GM21447 (cell line): ENCODE data around the gene PPP4R1.

Experiments
- ATAC-seq: cut with Tn5 transposase; IDR thresholded peaks from one replicate; pipeline ENCODE4 v1.9.1; 2021; ENCODE audit not compliant: unreplicated experiment

The PPP4R1 gene

DNA sequence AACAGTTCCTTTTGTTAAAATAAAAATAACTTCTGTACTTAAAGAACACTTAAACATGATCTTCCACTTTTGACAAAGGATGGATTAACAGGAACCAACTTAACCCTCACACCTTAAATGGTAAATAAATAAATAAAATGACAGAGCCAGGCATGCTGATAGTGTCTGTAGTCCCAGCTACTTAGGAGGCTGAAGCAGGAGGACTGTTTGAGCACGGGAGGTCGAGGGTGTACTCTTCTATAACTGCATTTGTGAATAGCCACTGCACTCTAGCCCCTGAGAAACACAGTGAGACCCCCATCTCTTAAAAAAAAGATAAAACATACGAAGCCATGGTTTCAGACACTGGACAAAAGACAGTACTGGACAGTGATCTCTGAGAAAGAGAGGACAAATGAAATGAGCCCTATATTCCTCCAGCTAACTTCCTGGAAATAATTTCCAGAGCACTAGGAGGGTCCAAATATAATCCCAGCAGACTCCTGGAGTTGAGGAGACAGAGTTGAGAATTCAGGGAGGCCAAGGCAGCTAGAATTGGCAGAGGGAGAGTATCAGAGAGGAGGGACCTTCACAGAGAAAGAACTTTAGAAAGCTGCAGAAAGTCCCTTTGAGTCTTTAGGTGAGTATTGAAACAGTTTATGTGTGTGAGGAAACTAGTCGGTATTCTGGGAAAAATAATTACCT lies 17.4 kb downstream of the PPP4R1 start:
- ATAC-seq, result no peak

- no peak for ATAC-seq
Observed at GRCh38 chr18:9596226-9596625, 18.1 kb downstream of the PPP4R1 start.

DNA sequence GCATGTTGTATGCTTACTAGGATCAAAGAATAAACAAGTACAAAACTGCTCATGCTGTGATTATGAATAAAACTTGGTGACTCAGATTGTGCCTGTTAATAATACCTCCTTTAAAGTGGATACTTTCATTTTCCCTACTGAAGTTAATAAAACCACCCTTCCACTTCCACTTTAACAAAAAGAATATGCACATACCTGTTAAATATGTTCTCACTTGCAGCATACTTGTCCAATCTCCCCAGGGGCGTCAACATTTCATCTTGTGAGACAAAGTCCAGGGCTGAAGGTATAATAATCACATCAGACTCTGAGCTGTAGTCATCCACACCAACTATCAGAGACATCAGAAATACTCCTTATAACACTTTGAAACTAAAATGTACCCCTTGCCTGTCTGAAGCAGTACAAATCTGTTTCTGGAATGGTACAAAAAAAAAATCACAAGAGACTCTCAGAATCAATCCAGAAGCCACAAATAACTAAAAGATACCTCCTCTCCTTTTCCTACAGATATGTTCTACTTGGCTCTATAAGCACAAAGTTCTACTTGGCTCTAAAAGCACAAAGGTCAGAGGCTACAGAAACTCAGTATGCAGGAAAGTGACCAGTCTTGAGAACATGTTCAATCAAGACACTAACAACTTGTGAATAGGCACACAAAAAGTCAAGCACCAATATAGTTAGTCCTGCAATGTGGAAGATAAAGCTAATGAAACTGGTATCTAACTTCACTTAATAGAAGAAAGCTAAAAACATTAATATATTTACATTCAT lies 19.3 kb downstream of the PPP4R1 start:
- peak; percentile 73 for ATAC-seq

GRCh38 chr18:9587924-9588323 lies 26.4 kb downstream of the PPP4R1 start:
- ATAC-seq, result no peak

DNA sequence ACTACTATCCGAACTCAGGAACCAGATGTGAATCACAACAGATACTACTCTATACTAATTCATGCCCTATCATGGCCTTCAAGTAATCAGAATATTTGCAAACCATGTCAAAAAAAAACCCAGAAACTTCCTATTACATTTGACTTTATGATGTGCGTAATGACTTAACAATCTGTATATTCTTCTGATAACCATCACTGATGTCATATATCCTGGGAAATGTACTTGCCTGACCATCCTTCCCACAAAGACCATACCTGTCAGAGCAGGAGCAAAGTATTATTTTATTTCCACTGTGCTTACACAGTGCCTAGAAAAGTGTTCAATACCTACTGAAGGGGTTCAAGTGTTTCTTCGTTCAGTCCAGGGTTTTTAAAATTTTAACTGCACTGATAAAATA lies 27.5 kb downstream of the PPP4R1 start:
- ATAC-seq, result no peak

DNA sequence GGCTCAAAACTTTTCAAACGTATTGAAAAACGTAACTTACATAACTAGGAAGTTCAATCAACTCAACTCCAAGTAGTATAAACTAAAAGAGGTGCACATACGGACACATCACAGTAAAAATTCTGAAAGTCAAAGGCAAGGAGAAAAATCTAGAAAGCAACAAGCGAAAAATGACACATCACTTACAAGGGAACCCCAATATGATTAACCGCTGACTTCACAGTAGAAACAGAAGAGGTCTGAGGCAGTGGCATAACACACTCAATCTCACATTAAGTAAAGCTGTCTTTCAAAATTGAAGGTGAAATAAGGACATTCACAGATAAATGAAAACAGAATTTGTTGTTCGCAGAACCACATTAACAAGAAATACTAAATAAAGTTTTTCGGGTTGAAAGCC lies 32.7 kb downstream of the PPP4R1 start:
- ATAC-seq, result no peak

DNA sequence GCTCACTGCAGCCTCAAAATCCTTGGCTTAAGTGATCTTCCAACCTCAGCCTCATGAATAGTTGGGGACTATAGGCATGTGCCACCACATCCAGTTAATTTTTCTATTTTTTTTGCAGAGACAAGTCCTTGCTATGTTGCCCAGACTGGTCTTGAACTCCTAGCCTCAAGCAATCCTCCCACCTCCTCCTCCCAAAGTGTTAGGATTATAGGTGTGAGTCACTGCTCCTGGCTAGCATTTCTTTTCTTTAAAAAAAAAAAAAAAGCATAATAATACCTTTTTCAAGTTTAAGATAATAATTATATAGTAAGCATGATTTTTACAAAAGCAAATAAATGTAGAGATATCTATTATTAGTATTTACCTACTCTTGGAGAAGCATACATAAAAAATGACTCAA lies 36.1 kb downstream of the PPP4R1 start:
- ATAC-seq, result no peak

GRCh38 chr18:9577361-9577760 lies 37.0 kb downstream of the PPP4R1 start:
- ATAC-seq, result no peak

- ATAC-seq, result peak; percentile 55
Observed at GRCh38 chr18:9575558-9575957, 38.8 kb downstream of the PPP4R1 start.

DNA sequence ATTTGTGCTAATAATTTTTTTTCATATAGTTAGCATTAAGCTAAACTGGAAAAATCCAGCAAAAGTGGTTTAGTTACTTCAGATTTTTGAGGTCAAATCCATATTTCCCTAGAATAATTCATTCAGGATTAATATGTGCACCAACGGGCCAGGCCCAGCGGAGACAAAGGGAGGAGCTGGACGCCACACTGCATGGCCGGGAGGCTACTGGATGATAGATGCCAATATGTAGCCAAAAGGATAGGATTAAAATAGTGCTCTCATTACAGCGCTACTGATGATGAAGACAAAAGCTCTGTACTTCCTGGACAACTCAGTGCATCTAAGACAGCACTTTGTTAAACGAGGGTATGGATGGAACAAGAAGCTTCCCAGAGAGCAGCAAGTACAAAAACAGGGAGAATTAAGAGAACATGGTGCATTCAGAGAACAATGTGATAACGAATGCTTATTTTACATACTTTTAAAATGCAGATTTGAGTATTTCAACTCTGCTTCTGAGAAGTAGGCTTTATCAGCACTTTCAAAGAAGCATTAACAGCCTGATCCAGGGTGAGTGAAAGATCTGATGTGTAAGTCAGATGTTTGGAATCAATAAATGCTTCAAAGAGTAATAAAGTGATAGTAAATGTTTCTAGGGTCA lies 39.8 kb downstream of the PPP4R1 start:
- ATAC-seq, result no peak

DNA sequence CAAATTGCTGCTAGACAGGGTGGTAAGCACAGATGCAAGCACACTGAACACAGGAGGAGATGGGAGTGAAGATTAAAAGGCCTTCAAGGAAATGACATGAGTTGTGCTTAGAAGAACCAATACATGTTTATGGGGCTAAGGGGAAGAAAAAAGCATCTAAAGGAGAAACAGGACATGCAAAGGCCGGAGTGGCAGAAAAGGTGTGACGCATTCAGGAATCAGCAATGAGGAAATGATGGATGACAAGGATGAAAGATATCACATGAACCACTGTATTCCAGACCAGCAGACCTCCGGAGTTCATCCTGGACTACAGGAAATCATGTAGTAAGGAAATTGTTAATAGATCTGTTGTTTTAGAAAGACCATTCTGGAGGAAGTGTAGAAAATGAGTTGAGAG lies 42.8 kb downstream of the PPP4R1 start:
- no peak for ATAC-seq

GRCh38 chr18:9570255-9570654 lies 44.1 kb downstream of the PPP4R1 start:
- ATAC-seq, result no peak

DNA sequence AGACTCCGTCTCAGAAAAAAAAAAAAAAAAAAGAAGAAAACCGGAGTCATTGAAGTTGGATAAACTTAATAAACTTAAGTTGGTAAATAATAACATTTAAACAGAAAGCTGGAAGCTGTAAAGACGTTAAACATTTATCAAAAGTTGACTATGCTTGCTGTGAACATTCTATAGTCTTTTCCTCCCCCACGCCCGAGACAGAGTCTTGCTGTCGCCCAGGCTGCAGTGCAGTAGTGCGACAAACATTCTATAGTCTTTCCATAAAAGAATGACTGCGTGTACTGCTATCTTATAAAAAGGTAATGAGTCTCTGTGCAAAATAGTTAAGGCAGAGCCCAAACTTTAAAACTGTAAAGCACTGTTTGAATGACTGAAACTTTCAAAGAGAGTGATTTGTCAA lies 45.2 kb downstream of the PPP4R1 start:
- no peak for ATAC-seq

- no peak for ATAC-seq
Observed at GRCh38 chr18:9568186-9568585, 46.2 kb downstream of the PPP4R1 start.

- ATAC-seq, result no peak
Observed at GRCh38 chr18:9565407-9565806, 49.0 kb downstream of the PPP4R1 start.

- ATAC-seq, result no peak
Observed at GRCh38 chr18:9563331-9563730, 51.0 kb downstream of the PPP4R1 start.

GRCh38 chr18:9562584-9562983 lies 51.8 kb downstream of the PPP4R1 start:
- ATAC-seq, result no peak

DNA sequence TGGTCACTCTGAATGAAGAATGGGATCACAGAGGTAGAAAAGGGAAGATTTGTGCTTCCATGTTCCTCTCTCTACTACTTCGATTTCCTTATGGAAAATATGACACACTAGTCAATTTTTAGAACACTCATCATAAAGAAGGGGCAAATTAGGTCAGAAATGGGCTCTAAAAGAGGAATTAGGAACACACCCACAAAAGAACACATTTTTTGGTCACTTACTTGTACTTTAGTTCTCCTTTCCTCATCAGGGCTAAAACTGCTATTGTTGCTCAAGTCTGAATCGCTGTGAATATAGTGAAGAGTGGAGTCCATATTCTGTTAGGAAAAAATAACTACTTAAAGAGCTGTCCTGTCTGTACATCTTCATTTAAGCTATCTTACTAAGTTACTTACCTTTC lies 52.6 kb downstream of the PPP4R1 start:
- no peak for ATAC-seq

DNA sequence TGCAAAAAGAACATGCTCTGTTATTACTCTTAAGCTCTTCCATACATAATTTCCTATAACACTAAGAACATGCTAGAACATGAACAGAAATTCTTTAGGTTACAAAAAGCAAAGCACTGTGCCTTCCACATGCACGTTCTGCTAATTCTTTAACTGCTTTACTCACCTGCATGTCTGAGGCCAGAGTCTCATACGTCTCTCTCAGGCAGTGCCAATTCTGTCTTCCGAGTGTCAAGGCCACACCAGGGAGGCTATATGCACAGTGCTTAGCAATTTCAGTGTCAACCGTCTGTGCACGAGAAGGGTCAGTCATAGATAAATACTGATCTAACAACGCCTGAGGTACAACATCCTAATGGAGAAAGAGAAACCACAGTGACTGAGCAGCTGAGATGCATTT lies 55.1 kb downstream of the PPP4R1 start:
- ATAC-seq, result no peak

DNA sequence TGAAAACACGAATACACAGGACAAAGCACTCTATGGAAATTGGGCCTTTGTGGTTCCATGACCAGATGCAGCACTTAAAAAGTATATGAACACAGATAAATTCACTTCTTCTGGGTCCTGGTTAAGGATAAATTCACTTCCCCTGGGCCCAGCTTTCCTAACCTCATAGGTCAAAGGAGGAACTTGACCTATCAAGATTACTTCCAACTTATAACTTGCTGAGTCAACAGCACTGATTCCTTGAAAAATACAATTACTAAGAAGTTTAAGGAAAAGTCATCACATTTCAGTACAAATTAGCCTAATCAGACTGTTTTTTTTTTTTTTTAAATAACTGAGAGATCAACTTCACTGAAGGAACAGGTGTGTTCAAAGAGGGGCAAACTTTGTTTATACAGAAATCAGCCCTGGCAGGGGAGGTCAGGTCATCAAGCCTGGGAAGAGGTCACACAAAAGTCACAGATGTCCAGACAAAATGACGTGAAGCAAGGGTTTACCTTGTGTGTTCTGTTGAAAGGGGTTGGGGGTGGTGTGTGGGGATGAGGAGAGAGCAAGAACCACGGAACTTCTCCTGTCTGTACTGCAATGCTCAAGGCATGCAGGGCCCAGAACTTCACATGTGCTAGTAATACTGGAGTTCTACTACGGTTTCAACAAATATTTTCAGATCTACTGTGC lies 55.8 kb downstream of the PPP4R1 start:
- ATAC-seq, result no peak

DNA sequence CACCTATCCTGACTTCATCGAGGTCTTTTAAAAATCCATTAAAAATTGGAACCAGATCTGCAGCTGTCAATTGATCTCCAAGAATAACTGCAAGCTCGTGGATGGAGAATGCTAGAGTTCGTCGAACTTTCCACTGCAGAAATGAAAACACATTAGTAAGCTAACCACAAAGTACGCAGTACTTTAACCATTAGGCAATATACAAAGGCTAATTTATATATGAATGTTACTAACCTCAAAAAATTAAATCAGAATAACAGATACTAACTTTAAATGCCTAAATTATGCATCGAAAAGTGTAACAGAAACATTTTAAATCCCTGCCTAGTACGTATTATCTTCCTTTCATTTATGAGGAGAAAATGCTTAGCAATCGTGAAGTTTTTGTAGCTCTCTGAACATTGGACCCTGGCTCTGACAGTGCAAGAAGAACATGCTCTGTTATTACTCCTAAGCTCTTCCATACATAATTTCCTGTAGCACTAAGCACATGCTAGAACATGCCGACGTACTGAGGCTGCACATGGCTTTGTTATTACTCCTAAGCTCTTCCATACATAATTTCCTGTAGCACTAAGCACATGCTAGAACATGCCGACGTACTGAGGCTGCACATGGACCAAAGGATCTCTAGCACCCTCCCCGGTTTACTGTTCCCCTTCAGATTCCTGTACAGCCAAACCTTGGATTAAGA lies 57.0 kb downstream of the PPP4R1 start:
- ATAC-seq, result no peak
